ENCODE results near the gene MINDY3. TPM values are rescaled to one million over a fixed set of nuclear protein-coding genes. Genes with fewer than 3 reads are reported as not detected.

The MINDY3 gene
- total and polyA plus RNA-seq, 3 experiments from 2014 or later: 4.6 to 24.4 (median 23.4) TPM

DNA sequence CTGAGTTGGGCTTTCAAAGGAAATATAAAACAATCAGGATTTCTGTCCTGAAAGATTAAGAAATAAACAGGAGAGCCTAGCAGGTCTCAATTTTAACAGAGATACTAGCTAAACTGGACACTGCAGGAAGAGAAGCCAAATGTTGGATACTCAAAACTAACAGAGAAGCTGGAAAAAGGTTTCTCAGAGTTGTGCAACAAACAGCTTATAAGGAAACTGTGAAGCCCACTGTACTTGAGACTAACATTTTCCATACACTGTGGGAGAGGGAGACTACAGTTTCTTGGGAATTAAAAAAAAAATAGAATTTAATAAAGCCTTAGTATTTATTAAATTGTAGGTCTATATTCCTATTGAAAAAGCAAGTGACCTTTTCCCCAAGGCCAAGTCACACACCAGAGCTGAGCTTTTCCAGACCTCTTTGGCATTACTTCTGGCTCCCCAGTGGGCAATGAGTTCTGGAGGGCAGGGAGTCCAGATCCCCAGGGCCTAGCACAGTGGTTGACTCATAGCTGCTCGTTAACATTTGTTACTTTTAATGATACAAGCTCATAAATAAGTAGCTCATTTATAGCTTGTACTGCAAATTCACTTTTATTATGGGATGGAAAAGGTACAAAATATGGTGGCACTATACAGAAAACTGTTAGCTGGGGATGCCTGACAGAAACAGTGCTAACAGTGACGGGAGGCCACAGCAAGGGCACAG is 68.3 kb downstream of the MINDY3 start:
- no peaks in the 10 kb centered on the region for H3K27me3 ChIP-seq (ENCODE audit: insufficient read depth, low read length, poor library complexity, severe bottlenecking)
- no peak overlapping the region for H3K4me3 ChIP-seq (ENCODE audit: low read length)
- Mint-ChIP-seq H3K9me3 (no peaks in the 10 kb centered on the region), H3K4me1 (peaks cover 0 to 6% (median 0%) of the 10 kb centered on the region in 3 donors), H3K4me3 (no peak overlapping the region), H3K27ac (no peak overlapping the region), H3K36me3 (peaks cover 16 to 85% (median 36%) of the 10 kb centered on the region in 3 donors), H3K27me3 (no peaks in the 10 kb centered on the region)
- ChIA-PET POLR2A (no interaction called here), CTCF (no interaction called here)
- peaks cover 15% of the 10 kb centered on the region for H3K36me3 ChIP-seq (ENCODE audit: insufficient read depth, low read length)
- H3K27ac ChIP-seq (ENCODE audit: low read depth, low read length): no peak overlapping the region
- no peak for DNase-seq
- H3K9me3 ChIP-seq (ENCODE audit: low read length): no peaks in the 10 kb centered on the region
- H3K4me1 ChIP-seq (ENCODE audit: insufficient read depth, low read length): no peaks in the 10 kb centered on the region

GRCh38 chr10:15789793-15790525 is 70.3 kb downstream of the MINDY3 start:
- peaks cover 24 to 79% (median 37%) of the 10 kb centered on the region in 3 donors for H3K36me3 Mint-ChIP-seq
- Histone ChIP-seq H3K4me3 (ENCODE audit: low read length) (no peak overlapping the region), H3K4me1 (ENCODE audit: insufficient read depth, low read length) (no peaks in the 10 kb centered on the region), H3K27ac (ENCODE audit: low read depth, low read length) (no peak overlapping the region), H3K36me3 (ENCODE audit: insufficient read depth, low read length) (peaks cover 9% of the 10 kb centered on the region), H3K27me3 (ENCODE audit: insufficient read depth, low read length, poor library complexity, severe bottlenecking) (no peaks in the 10 kb centered on the region), H3K9me3 (ENCODE audit: low read length) (no peaks in the 10 kb centered on the region)
- no peak overlapping the region for H3K4me3 Mint-ChIP-seq
- H3K27me3 Mint-ChIP-seq: no peaks in the 10 kb centered on the region
- peak overlapping the region in 1 of 8 donors; percentile 19 for H3K27ac Mint-ChIP-seq
- POLR2A ChIA-PET: no interaction called here
- no peaks in the 10 kb centered on the region for H3K9me3 Mint-ChIP-seq
- CTCF ChIA-PET: no interaction called here
- no peak for DNase-seq
- no peaks in the 10 kb centered on the region for H3K4me1 Mint-ChIP-seq

- no peaks in the 10 kb centered on the region for H3K9me3 Mint-ChIP-seq
- DNase-seq: no peak
- peaks cover 35 to 80% (median 37%) of the 10 kb centered on the region in 3 donors for H3K36me3 Mint-ChIP-seq
- H3K4me3 ChIP-seq (ENCODE audit: low read length): no peak overlapping the region
- peaks cover 7% of the 10 kb centered on the region for H3K36me3 ChIP-seq (ENCODE audit: insufficient read depth, low read length)
- H3K4me1 Mint-ChIP-seq: no peaks in the 10 kb centered on the region
- CTCF ChIA-PET: no interaction called here
- no peaks in the 10 kb centered on the region for H3K27me3 ChIP-seq (ENCODE audit: insufficient read depth, low read length, poor library complexity, severe bottlenecking)
- no peak overlapping the region for H3K4me3 Mint-ChIP-seq
- H3K27ac ChIP-seq (ENCODE audit: low read depth, low read length): no peak overlapping the region
- H3K9me3 ChIP-seq (ENCODE audit: low read length): no peaks in the 10 kb centered on the region
- H3K27ac Mint-ChIP-seq: no peak overlapping the region
- H3K27me3 Mint-ChIP-seq: no peaks in the 10 kb centered on the region
- no peaks in the 10 kb centered on the region for H3K4me1 ChIP-seq (ENCODE audit: insufficient read depth, low read length)
- POLR2A ChIA-PET: no interaction called here
These were observed 72.9 kb downstream of the MINDY3 start for GRCh38 chr10:15787426-15787825.

DNA sequence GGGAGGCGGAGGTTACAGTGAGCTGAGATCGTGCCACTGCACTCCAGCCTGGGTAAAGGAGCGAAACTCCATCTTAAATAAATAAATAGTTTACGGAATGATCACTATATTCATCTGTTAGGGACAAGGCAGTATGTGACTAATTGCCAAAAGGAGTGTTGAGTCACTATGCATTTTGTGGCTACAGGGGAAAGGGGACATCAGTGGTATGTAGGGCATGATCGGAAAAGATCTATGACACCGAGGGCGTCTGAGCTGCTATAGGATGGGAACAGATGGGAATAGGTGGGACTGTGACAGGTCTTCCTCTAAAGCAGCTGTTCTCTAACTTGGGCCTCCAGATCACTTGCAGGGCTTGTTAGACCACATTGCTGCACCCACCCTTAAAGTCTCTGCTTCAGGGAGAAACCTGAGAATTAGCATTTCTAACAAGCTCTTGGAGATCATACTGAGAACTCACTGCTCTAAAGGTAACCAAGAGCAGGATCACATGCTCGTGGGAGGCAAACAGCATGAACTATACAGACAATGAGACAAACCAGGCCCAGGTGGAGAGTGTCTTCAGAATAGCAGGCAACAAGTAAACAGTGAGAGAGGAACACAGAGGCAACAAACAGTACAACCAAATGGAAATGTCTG is 75.5 kb downstream of the MINDY3 start:
- no peaks in the 10 kb centered on the region for H3K4me1 ChIP-seq (ENCODE audit: insufficient read depth, low read length)
- H3K4me3 ChIP-seq (ENCODE audit: low read length): no peak overlapping the region
- Mint-ChIP-seq H3K27me3 (no peaks in the 10 kb centered on the region), H3K4me3 (no peak overlapping the region), H3K27ac (no peak overlapping the region), H3K4me1 (no peaks in the 10 kb centered on the region), H3K36me3 (peaks cover 34 to 83% (median 49%) of the 10 kb centered on the region in 3 donors), H3K9me3 (no peaks in the 10 kb centered on the region)
- peaks cover 17% of the 10 kb centered on the region for H3K36me3 ChIP-seq (ENCODE audit: insufficient read depth, low read length)
- H3K27me3 ChIP-seq (ENCODE audit: insufficient read depth, low read length, poor library complexity, severe bottlenecking): no peaks in the 10 kb centered on the region
- H3K27ac ChIP-seq (ENCODE audit: low read depth, low read length): no peak overlapping the region
- no peaks in the 10 kb centered on the region for H3K9me3 ChIP-seq (ENCODE audit: low read length)
- DNase-seq: no peak
- ChIA-PET POLR2A (no interaction called here), CTCF (no interaction called here)

GRCh38 chr10:15783941-15784636 is 76.2 kb downstream of the MINDY3 start:
- Histone ChIP-seq H3K4me3 (ENCODE audit: low read length) (no peak overlapping the region), H3K27me3 (ENCODE audit: insufficient read depth, low read length, poor library complexity, severe bottlenecking) (no peaks in the 10 kb centered on the region), H3K4me1 (ENCODE audit: insufficient read depth, low read length) (no peaks in the 10 kb centered on the region), H3K36me3 (ENCODE audit: insufficient read depth, low read length) (peaks cover 17% of the 10 kb centered on the region), H3K27ac (ENCODE audit: low read depth, low read length) (no peak overlapping the region), H3K9me3 (ENCODE audit: low read length) (no peaks in the 10 kb centered on the region)
- POLR2A ChIA-PET: no interaction called here
- Mint-ChIP-seq H3K9me3 (no peaks in the 10 kb centered on the region), H3K27ac (no peak overlapping the region), H3K4me3 (no peak overlapping the region), H3K4me1 (no peaks in the 10 kb centered on the region), H3K36me3 (peaks cover 38 to 85% (median 56%) of the 10 kb centered on the region in 3 donors), H3K27me3 (no peaks in the 10 kb centered on the region)
- CTCF ChIA-PET: no interaction called here
- no peak for DNase-seq

GRCh38 chr10:15782851-15783250 is 77.5 kb downstream of the MINDY3 start:
- no peaks in the 10 kb centered on the region for H3K27me3 ChIP-seq (ENCODE audit: insufficient read depth, low read length, poor library complexity, severe bottlenecking)
- H3K4me3 ChIP-seq (ENCODE audit: low read length): no peak overlapping the region
- Mint-ChIP-seq H3K4me1 (no peaks in the 10 kb centered on the region), H3K27me3 (no peaks in the 10 kb centered on the region), H3K27ac (peak overlapping the region in 1 of 8 donors; percentile 8), H3K9me3 (peaks cover 0 to 7% (median 5%) of the 10 kb centered on the region in 5 donors), H3K36me3 (peaks cover 44 to 86% (median 64%) of the 10 kb centered on the region in 3 donors), H3K4me3 (no peak overlapping the region)
- H3K9me3 ChIP-seq (ENCODE audit: low read length): no peaks in the 10 kb centered on the region
- peaks cover 17% of the 10 kb centered on the region for H3K36me3 ChIP-seq (ENCODE audit: insufficient read depth, low read length)
- CTCF ChIA-PET: no interaction called here
- no peak overlapping the region for H3K27ac ChIP-seq (ENCODE audit: low read depth, low read length)
- POLR2A ChIA-PET: no interaction called here
- H3K4me1 ChIP-seq (ENCODE audit: insufficient read depth, low read length): no peaks in the 10 kb centered on the region
- no peak for DNase-seq

GRCh38 chr10:15781381-15781960 is 78.8 kb downstream of the MINDY3 start:
- Histone ChIP-seq H3K27ac (ENCODE audit: low read depth, low read length) (no peak overlapping the region), H3K4me1 (ENCODE audit: insufficient read depth, low read length) (no peaks in the 10 kb centered on the region), H3K4me3 (ENCODE audit: low read length) (no peak overlapping the region), H3K9me3 (ENCODE audit: low read length) (no peaks in the 10 kb centered on the region), H3K27me3 (ENCODE audit: insufficient read depth, low read length, poor library complexity, severe bottlenecking) (no peaks in the 10 kb centered on the region), H3K36me3 (ENCODE audit: insufficient read depth, low read length) (peaks cover 15% of the 10 kb centered on the region)
- Mint-ChIP-seq H3K4me3 (no peak overlapping the region), H3K36me3 (peaks cover 45 to 84% (median 66%) of the 10 kb centered on the region in 3 donors), H3K4me1 (no peaks in the 10 kb centered on the region), H3K9me3 (peaks cover 9 to 19% (median 10%) of the 10 kb centered on the region in 5 donors), H3K27me3 (no peaks in the 10 kb centered on the region), H3K27ac (no peak overlapping the region)
- POLR2A ChIA-PET: no interaction called here
- CTCF ChIA-PET: no interaction called here
- DNase-seq: no peak

All from CD8-positive, alpha-beta memory T cell (primary cell).